ENCODE data around the gene MTA3.

The MTA3 gene

GRCh38 chr2:42752314-42752713, 183.9 kb downstream of the MTA3 start:
- Histone ChIP-seq H3K27me3 (ENCODE audit: control insufficient read depth, insufficient read depth, low read length) (no peaks in the 10 kb centered on the region), H3K36me3 (ENCODE audit: control insufficient read depth, insufficient read depth, low read length) (peaks cover 2% of the 10 kb centered on the region), H3K9me3 (ENCODE audit: control insufficient read depth, insufficient read depth, low read length) (no peaks in the 10 kb centered on the region), H3K9ac (ENCODE audit: low read depth, low read length) (no peak overlapping the region), H3K4me1 (ENCODE audit: control insufficient read depth, insufficient read depth, low read length) (no peaks in the 10 kb centered on the region), H3K4me3 (ENCODE audit: low read depth, low read length) (no peak overlapping the region)

- H3K9me3 ChIP-seq (ENCODE audit: control insufficient read depth, insufficient read depth, low read length), result no peaks in the 10 kb centered on the region
- H3K27me3 ChIP-seq (ENCODE audit: control insufficient read depth, insufficient read depth, low read length), result no peaks in the 10 kb centered on the region
- no peak overlapping the region for H3K9ac ChIP-seq (ENCODE audit: low read depth, low read length)
- H3K4me1 ChIP-seq (ENCODE audit: control insufficient read depth, insufficient read depth, low read length), result no peaks in the 10 kb centered on the region
- no peak overlapping the region for H3K4me3 ChIP-seq (ENCODE audit: low read depth, low read length)
- H3K36me3 ChIP-seq (ENCODE audit: control insufficient read depth, insufficient read depth, low read length), result peaks cover 2% of the 10 kb centered on the region
Observed at GRCh38 chr2:42752816-42753813, 184.7 kb downstream of the MTA3 start.

- Histone ChIP-seq H3K27me3 (ENCODE audit: control insufficient read depth, insufficient read depth, low read length) (no peaks in the 10 kb centered on the region), H3K9ac (ENCODE audit: low read depth, low read length) (no peak overlapping the region), H3K4me3 (ENCODE audit: low read depth, low read length) (no peak overlapping the region), H3K9me3 (ENCODE audit: control insufficient read depth, insufficient read depth, low read length) (no peaks in the 10 kb centered on the region), H3K36me3 (ENCODE audit: control insufficient read depth, insufficient read depth, low read length) (no peaks in the 10 kb centered on the region), H3K4me1 (ENCODE audit: control insufficient read depth, insufficient read depth, low read length) (no peaks in the 10 kb centered on the region)
Observed at GRCh38 chr2:42754021-42754775, 185.8 kb downstream of the MTA3 start.

GRCh38 chr2:42754776-42755140, 186.3 kb downstream of the MTA3 start:
- no peaks in the 10 kb centered on the region for H3K4me1 ChIP-seq (ENCODE audit: control insufficient read depth, insufficient read depth, low read length)
- H3K9ac ChIP-seq (ENCODE audit: low read depth, low read length), result no peak overlapping the region
- no peaks in the 10 kb centered on the region for H3K27me3 ChIP-seq (ENCODE audit: control insufficient read depth, insufficient read depth, low read length)
- no peaks in the 10 kb centered on the region for H3K9me3 ChIP-seq (ENCODE audit: control insufficient read depth, insufficient read depth, low read length)
- no peak overlapping the region for H3K4me3 ChIP-seq (ENCODE audit: low read depth, low read length)
- H3K36me3 ChIP-seq (ENCODE audit: control insufficient read depth, insufficient read depth, low read length), result no peaks in the 10 kb centered on the region

GRCh38 chr2:42755191-42755880, 186.9 kb downstream of the MTA3 start:
- no peaks in the 10 kb centered on the region for H3K9me3 ChIP-seq (ENCODE audit: control insufficient read depth, insufficient read depth, low read length)
- H3K9ac ChIP-seq (ENCODE audit: low read depth, low read length), result no peak overlapping the region
- H3K4me1 ChIP-seq (ENCODE audit: control insufficient read depth, insufficient read depth, low read length), result no peaks in the 10 kb centered on the region

GRCh38 chr2:42756150-42756775, 187.8 kb downstream of the MTA3 start:
- no peaks in the 10 kb centered on the region for H3K27me3 ChIP-seq (ENCODE audit: control insufficient read depth, insufficient read depth, low read length)
- H3K9me3 ChIP-seq (ENCODE audit: control insufficient read depth, insufficient read depth, low read length), result no peaks in the 10 kb centered on the region
- no peaks in the 10 kb centered on the region for H3K36me3 ChIP-seq (ENCODE audit: control insufficient read depth, insufficient read depth, low read length)
- no peak overlapping the region for H3K9ac ChIP-seq (ENCODE audit: low read depth, low read length)
- H3K4me3 ChIP-seq (ENCODE audit: low read depth, low read length), result no peak overlapping the region
- H3K4me1 ChIP-seq (ENCODE audit: control insufficient read depth, insufficient read depth, low read length), result no peaks in the 10 kb centered on the region

More at GRCh38 chr2:42755191-42755880, 186.9 kb downstream of the MTA3 start:
- Histone ChIP-seq H3K4me3 (ENCODE audit: low read depth, low read length) (no peak overlapping the region), H3K27me3 (ENCODE audit: control insufficient read depth, insufficient read depth, low read length) (no peaks in the 10 kb centered on the region), H3K36me3 (ENCODE audit: control insufficient read depth, insufficient read depth, low read length) (no peaks in the 10 kb centered on the region)

GRCh38 chr2:42756966-42757513, 188.6 kb downstream of the MTA3 start:
- Histone ChIP-seq H3K4me1 (ENCODE audit: control insufficient read depth, insufficient read depth, low read length) (no peaks in the 10 kb centered on the region), H3K27me3 (ENCODE audit: control insufficient read depth, insufficient read depth, low read length) (no peaks in the 10 kb centered on the region), H3K4me3 (ENCODE audit: low read depth, low read length) (no peak overlapping the region), H3K36me3 (ENCODE audit: control insufficient read depth, insufficient read depth, low read length) (no peaks in the 10 kb centered on the region), H3K9me3 (ENCODE audit: control insufficient read depth, insufficient read depth, low read length) (no peaks in the 10 kb centered on the region), H3K9ac (ENCODE audit: low read depth, low read length) (no peak overlapping the region)

GRCh38 chr2:42757981-42758740, 189.7 kb downstream of the MTA3 start:
- Histone ChIP-seq H3K27me3 (ENCODE audit: control insufficient read depth, insufficient read depth, low read length) (no peaks in the 10 kb centered on the region), H3K4me3 (ENCODE audit: low read depth, low read length) (no peak overlapping the region), H3K9me3 (ENCODE audit: control insufficient read depth, insufficient read depth, low read length) (no peaks in the 10 kb centered on the region)

GRCh38 chr2:42758751-42759150, 190.3 kb downstream of the MTA3 start:
- peaks cover 5% of the 10 kb centered on the region for H3K36me3 ChIP-seq (ENCODE audit: control insufficient read depth, insufficient read depth, low read length)
- H3K4me1 ChIP-seq (ENCODE audit: control insufficient read depth, insufficient read depth, low read length), result no peaks in the 10 kb centered on the region
- H3K9ac ChIP-seq (ENCODE audit: low read depth, low read length), result no peak overlapping the region
- H3K27me3 ChIP-seq (ENCODE audit: control insufficient read depth, insufficient read depth, low read length), result no peaks in the 10 kb centered on the region
- H3K4me3 ChIP-seq (ENCODE audit: low read depth, low read length), result no peak overlapping the region
- no peaks in the 10 kb centered on the region for H3K9me3 ChIP-seq (ENCODE audit: control insufficient read depth, insufficient read depth, low read length)

More at GRCh38 chr2:42757981-42758740, 189.7 kb downstream of the MTA3 start:
- no peak overlapping the region for H3K9ac ChIP-seq (ENCODE audit: low read depth, low read length)
- no peaks in the 10 kb centered on the region for H3K4me1 ChIP-seq (ENCODE audit: control insufficient read depth, insufficient read depth, low read length)
- peaks cover 2% of the 10 kb centered on the region for H3K36me3 ChIP-seq (ENCODE audit: control insufficient read depth, insufficient read depth, low read length)

- H3K4me1 ChIP-seq (ENCODE audit: control insufficient read depth, insufficient read depth, low read length), result no peaks in the 10 kb centered on the region
- peaks cover 8% of the 10 kb centered on the region for H3K36me3 ChIP-seq (ENCODE audit: control insufficient read depth, insufficient read depth, low read length)
Observed at GRCh38 chr2:42761554-42761953, 193.1 kb downstream of the MTA3 start.

More at GRCh38 chr2:42761554-42761953, 193.1 kb downstream of the MTA3 start:
- H3K9me3 ChIP-seq (ENCODE audit: control insufficient read depth, insufficient read depth, low read length), result no peaks in the 10 kb centered on the region
- H3K4me3 ChIP-seq (ENCODE audit: low read depth, low read length), result no peak overlapping the region
- H3K27me3 ChIP-seq (ENCODE audit: control insufficient read depth, insufficient read depth, low read length), result no peaks in the 10 kb centered on the region
- no peak overlapping the region for H3K9ac ChIP-seq (ENCODE audit: low read depth, low read length)

Data from iPS-15b (cell line).